Brain microvascular endothelial cell (primary cell): ENCODE results near the gene SP100.
A peak's percentile ranks its signal among the peaks of the same experiment; 100 is the strongest.

Source experiments
- DNase-seq: peaks from one replicate; pipeline ENCODE4 v3.0.0-alpha.2; 2020
- H3K27ac ChIP-seq: fragments of 250-450 bp; sonication (Bioruptor Pico); 2 replicates; pipeline ENCODE4 v1.5.1; 2020; ENCODE audit warnings: mild to moderate bottlenecking, moderate library complexity
- H3K27me3 ChIP-seq: fragments of 250-450 bp; sonication (Bioruptor Pico); replicated peaks from 2 replicates; pipeline ENCODE4 v1.5.1; 2020; ENCODE audit warnings: mild to moderate bottlenecking
- H3K36me3 ChIP-seq: fragments of 250-450 bp; sonication (Bioruptor Pico); replicated peaks from 2 replicates; pipeline ENCODE4 v1.5.1; 2020; ENCODE audit warnings: mild to moderate bottlenecking
- H3K4me3 ChIP-seq: 2 replicates; pipeline ENCODE4 v1.5.1; 2011; ENCODE audit warnings: low read depth, mild to moderate bottlenecking, control low read depth, low read length, moderate library complexity
- in situ Hi-C: cut with HindIII; loops from 2 replicates; pipeline ENCODE4 v1.10.0; 2017; ENCODE audit warnings: low sequenced_read_pairs, low pct_ligation_motif_present
- TF ChIP-seq, protein P1 (sequence below): IDR thresholded peaks from 2 replicates; pipeline ENCODE4 v1.5.1; 2011; ENCODE audit warnings: low read depth, mild to moderate bottlenecking, moderate library complexity, low read length, control low read depth, inconsistent platforms; ENCODE audit errors: missing control alignments

SP100 gene

DNA sequence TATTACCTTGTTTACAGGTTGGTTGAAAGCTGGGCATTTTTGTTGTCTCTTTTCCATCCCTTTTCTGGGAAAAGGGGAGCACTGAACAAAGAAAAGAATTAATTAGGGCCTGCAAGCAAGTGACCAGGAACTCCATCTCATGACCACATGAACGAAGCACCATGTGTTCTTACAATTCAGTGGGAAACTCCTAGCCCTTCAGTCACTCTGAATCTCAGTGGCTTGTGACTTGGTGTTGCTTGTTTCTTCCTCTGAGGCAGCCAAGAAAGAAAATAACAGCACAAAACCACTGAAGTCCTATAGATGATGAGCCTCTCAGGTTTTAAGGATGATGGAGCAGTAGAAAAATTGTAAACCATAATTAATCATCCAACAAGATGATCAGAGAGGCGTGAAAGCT is 167.6 kb downstream of the SP100 start:
- Histone ChIP-seq H3K4me3 (no peak overlapping the region), H3K27ac (no peak overlapping the region), H3K27me3 (no peaks in the 10 kb centered on the region), H3K36me3 (no peaks in the 10 kb centered on the region)
- in situ Hi-C loops = no loop called here
- no peak for DNase-seq
- TF ChIP-seq, protein P1, sequence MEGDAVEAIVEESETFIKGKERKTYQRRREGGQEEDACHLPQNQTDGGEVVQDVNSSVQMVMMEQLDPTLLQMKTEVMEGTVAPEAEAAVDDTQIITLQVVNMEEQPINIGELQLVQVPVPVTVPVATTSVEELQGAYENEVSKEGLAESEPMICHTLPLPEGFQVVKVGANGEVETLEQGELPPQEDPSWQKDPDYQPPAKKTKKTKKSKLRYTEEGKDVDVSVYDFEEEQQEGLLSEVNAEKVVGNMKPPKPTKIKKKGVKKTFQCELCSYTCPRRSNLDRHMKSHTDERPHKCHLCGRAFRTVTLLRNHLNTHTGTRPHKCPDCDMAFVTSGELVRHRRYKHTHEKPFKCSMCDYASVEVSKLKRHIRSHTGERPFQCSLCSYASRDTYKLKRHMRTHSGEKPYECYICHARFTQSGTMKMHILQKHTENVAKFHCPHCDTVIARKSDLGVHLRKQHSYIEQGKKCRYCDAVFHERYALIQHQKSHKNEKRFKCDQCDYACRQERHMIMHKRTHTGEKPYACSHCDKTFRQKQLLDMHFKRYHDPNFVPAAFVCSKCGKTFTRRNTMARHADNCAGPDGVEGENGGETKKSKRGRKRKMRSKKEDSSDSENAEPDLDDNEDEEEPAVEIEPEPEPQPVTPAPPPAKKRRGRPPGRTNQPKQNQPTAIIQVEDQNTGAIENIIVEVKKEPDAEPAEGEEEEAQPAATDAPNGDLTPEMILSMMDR = no peak

GRCh38 chr2:230586328-230586982 is 170.5 kb downstream of the SP100 start:
- Histone ChIP-seq H3K27me3 (no peaks in the 10 kb centered on the region), H3K4me3 (no peak overlapping the region), H3K27ac (peak overlapping the region; percentile 15), H3K36me3 (no peaks in the 10 kb centered on the region)
- TF ChIP-seq, protein P1 = no peak
- in situ Hi-C loops = no loop called here
- no peak for DNase-seq

DNA sequence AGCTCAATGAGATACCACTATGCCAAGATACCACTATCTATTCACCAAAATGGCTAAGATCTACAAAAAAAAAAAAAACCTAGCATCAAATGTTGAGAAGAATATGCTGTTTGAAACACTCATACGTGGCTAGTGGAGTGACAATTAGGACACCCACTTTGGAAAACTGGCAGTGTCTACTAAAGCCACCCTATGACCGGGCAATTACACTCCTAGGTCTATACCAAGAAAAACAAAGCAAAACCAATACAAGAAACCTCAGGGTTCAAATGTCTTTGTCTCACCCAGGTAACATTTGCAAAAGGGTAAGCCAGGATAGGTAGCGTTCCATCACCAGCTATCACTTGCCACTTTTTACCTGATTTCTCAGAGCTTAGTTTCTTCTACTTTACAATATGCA is 173.0 kb downstream of the SP100 start:
- Histone ChIP-seq H3K27me3 (no peaks in the 10 kb centered on the region), H3K27ac (no peak overlapping the region), H3K36me3 (no peaks in the 10 kb centered on the region), H3K4me3 (no peak overlapping the region)
- TF ChIP-seq, protein P1 = no peak
- DNase-seq = no peak
- in situ Hi-C loops = no loop called here

GRCh38 chr2:230589497-230590015 is 173.6 kb downstream of the SP100 start:
- in situ Hi-C loops = no loop called here
- no peak for DNase-seq
- no peak overlapping the region for H3K27ac ChIP-seq
- TF ChIP-seq, protein P1 = no peak
- no peaks in the 10 kb centered on the region for H3K36me3 ChIP-seq
- H3K27me3 ChIP-seq = no peaks in the 10 kb centered on the region
- no peak overlapping the region for H3K4me3 ChIP-seq

- TF ChIP-seq, protein P1 = no peak
- no peak overlapping the region for H3K4me3 ChIP-seq
- no peaks in the 10 kb centered on the region for H3K27me3 ChIP-seq
- H3K27ac ChIP-seq = no peak overlapping the region
- DNase-seq = no peak
- in situ Hi-C loops = no loop called here
- H3K36me3 ChIP-seq = no peaks in the 10 kb centered on the region
These were observed 174.3 kb downstream of the SP100 start for GRCh38 chr2:230590333-230590732.

GRCh38 chr2:230591850-230592249 is 175.8 kb downstream of the SP100 start:
- in situ Hi-C loops = no loop called here
- no peaks in the 10 kb centered on the region for H3K36me3 ChIP-seq
- no peak overlapping the region for H3K4me3 ChIP-seq
- no peaks in the 10 kb centered on the region for H3K27me3 ChIP-seq
- no peak overlapping the region for H3K27ac ChIP-seq
- no peak for DNase-seq
- TF ChIP-seq, protein P1 = no peak
